ENCODE results near the gene ENAH.

DNA sequence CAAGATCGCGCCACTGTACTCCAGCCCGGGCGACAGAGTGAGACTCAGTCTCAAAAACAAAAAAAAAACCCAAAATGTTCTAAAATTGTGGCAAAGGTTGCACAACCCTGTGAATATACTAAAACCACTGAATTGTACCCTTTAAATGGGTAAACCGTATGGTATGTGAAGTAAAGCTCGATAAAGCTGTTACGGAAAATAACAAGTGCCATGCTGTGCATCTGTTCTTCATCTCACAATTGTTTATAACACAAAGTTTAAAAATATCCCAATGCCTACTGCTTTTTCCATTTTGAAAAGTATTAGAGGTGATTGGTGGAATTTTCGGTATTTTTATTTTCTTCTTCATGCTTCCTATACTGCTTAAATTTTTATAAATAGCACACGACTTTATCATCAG, 111.5 kb downstream of the ENAH start:
- TF ChIP-seq, protein P1, sequence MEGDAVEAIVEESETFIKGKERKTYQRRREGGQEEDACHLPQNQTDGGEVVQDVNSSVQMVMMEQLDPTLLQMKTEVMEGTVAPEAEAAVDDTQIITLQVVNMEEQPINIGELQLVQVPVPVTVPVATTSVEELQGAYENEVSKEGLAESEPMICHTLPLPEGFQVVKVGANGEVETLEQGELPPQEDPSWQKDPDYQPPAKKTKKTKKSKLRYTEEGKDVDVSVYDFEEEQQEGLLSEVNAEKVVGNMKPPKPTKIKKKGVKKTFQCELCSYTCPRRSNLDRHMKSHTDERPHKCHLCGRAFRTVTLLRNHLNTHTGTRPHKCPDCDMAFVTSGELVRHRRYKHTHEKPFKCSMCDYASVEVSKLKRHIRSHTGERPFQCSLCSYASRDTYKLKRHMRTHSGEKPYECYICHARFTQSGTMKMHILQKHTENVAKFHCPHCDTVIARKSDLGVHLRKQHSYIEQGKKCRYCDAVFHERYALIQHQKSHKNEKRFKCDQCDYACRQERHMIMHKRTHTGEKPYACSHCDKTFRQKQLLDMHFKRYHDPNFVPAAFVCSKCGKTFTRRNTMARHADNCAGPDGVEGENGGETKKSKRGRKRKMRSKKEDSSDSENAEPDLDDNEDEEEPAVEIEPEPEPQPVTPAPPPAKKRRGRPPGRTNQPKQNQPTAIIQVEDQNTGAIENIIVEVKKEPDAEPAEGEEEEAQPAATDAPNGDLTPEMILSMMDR (IDR thresholded peaks at IDR 0.05; ENCODE audit: low read depth, low read length): no peak
- no peak for TF ChIP-seq EZH2phosphoT487 (IDR thresholded peaks at IDR 0.05; ENCODE audit: low read depth)
